K562 (cell line): ENCODE results near the gene SLC38A7. TPM values are rescaled to one million over a fixed set of nuclear protein-coding genes. Genes with fewer than 3 reads are reported as not detected.

ENCODE experiments used
- CXXC5 ChIP-seq: fragments of 250-450 bp; sonication (Bioruptor Pico); IDR thresholded peaks from 2 replicates; pipeline ENCODE4 v1.8.0; 2022; ENCODE audit warnings: inconsistent platforms, mild to moderate bottlenecking, moderate library complexity
- E2F1 ChIP-seq: sonication (generic); formaldehyde crosslinking; IDR thresholded peaks from 2 replicates; pipeline ENCODE4 v1.8.1; 2023; ENCODE audit warnings: mild to moderate bottlenecking, missing genetic modification reagents, moderate library complexity
- ETV5 ChIP-seq: sonication (generic); formaldehyde crosslinking; IDR thresholded peaks from 2 replicates; pipeline ENCODE4 v1.4.0; 2020; ENCODE audit warnings: low read depth, mild to moderate bottlenecking, missing genetic modification reagents
- FOXK1 ChIP-seq: sonication (generic); formaldehyde crosslinking; IDR thresholded peaks from 2 replicates; pipeline ENCODE4 v1.8.0; 2022; ENCODE audit warnings: missing genetic modification reagents, mild to moderate bottlenecking, borderline replicate concordance
- GABPA ChIP-seq: fragments of 200-800 bp; sonication (Bioruptor generic); conservative IDR thresholded peaks from 2 replicates; pipeline ENCODE4 v1.6.1; 2016; ENCODE audit warnings: low read depth, missing genetic modification characterization, missing compliant biosample characterization
- GTF2A2 ChIP-seq: IDR thresholded peaks from 2 replicates; pipeline ENCODE4 v1.6.1; 2016; ENCODE audit warnings: mild to moderate bottlenecking, missing genetic modification characterization, missing compliant biosample characterization
- NCOA2 ChIP-seq, 2 experiments: fragments of 450-650 bp; IDR thresholded peaks; 2 replicates each; pipeline ENCODE4 v1.6.1; 2018; ENCODE audit warnings: mild to moderate bottlenecking in 2 of 2, moderate library complexity in 1 of 2; ENCODE audit not compliant: partially characterized antibody in 2 of 2
- PURB ChIP-seq: sonication (generic); formaldehyde crosslinking; IDR thresholded peaks from 2 replicates; pipeline ENCODE4 v1.9.0; 2021; ENCODE audit warnings: low read depth, mild to moderate bottlenecking, missing genetic modification reagents
- SIRT6 ChIP-seq: IDR thresholded peaks from one replicate; pipeline ENCODE4 v1.6.1; 2012; ENCODE audit warnings: low read depth, mild to moderate bottlenecking, control low read depth, inconsistent platforms, low read length, moderate library complexity
- SMARCC2 ChIP-seq: fragments of 450-650 bp; IDR thresholded peaks from 2 replicates; pipeline ENCODE4 v1.6.1; 2017; ENCODE audit warnings: antibody characterized with exemption, moderate library complexity, mild to moderate bottlenecking, low read depth
- STAT5B ChIP-seq: fragments of 250-450 bp; sonication (Bioruptor Pico); IDR thresholded peaks from 2 replicates; pipeline ENCODE4 v1.8.0; 2021; ENCODE audit warnings: mild to moderate bottlenecking, inconsistent platforms
- TAF7 ChIP-seq: fragments of 450-650 bp; IDR thresholded peaks from 2 replicates; pipeline ENCODE4 v1.6.1; 2016; ENCODE audit warnings: missing genetic modification characterization, missing compliant biosample characterization
- TGIF2 ChIP-seq: sonication (generic); formaldehyde crosslinking; IDR thresholded peaks from 2 replicates; pipeline ENCODE4 v1.8.1; 2022; ENCODE audit warnings: mild to moderate bottlenecking, missing genetic modification reagents, moderate library complexity
- ZC3H11A ChIP-seq: IDR thresholded peaks from 2 replicates; pipeline ENCODE4 v1.6.1; 2012; ENCODE audit warnings: low read depth, low read length, improper control_type of control experiment
- ZNF174 ChIP-seq: fragments of 250-450 bp; sonication (Bioruptor Pico); IDR thresholded peaks from 2 replicates; pipeline ENCODE4 v1.4.0; 2020; ENCODE audit warnings: mild to moderate bottlenecking
- polyA plus RNA-seq, 8 experiments: library from polyadenylated mRNA; depleted of rRNA in 4 of 8; stranded (reverse) in 5 of 8; unstranded in 3 of 8; fragments of >200 nt; fragmentation: Nextera tagmentation in 2 of 8; fragmentation: Illumina TruSeq in 1 of 8; extraction: Ambion mirVana in 2 of 8; extraction: Trizol in 1 of 8; gene quantifications; 2 replicates each; pipeline versions ENCODE4 v1.2.1 to v1.2.3, GENCODE V29; 2011 to 2014; ENCODE audit warnings: inconsistent platforms in 1 of 8, missing spikeins in 1 of 8
- total RNA-seq, 7 experiments: library from RNA; depleted of rRNA in 6 of 7; stranded (reverse); fragments of >200 nt in 6 of 7; fragmentation: Illumina TruSeq in 2 of 7; extraction: Trizol in 2 of 7; gene quantifications; 2 replicates each; pipeline versions ENCODE4 v1.2.1 to v1.2.3, GENCODE V29; 2011 to 2021; ENCODE audit warnings: low replicate concordance in 1 of 7
- TF ChIP-seq, protein P1 (sequence below): fragments of 250-450 bp; sonication (Bioruptor Pico); IDR thresholded peaks from 2 replicates; pipeline ENCODE4 v1.4.0; 2020
- TF ChIP-seq, protein P2 (sequence below): fragments of 250-450 bp; sonication (Bioruptor Pico); IDR thresholded peaks from 2 replicates; pipeline ENCODE4 v1.5.0; 2020; ENCODE audit warnings: mild to moderate bottlenecking, borderline replicate concordance

SLC38A7 gene
- total and polyA plus RNA-seq, 9 of the 15 experiments (the other 6 are each of a cell fraction or from before 2014, with no cell fraction given), result 2.7 to 12.2 (median 6.5) TPM

DNA sequence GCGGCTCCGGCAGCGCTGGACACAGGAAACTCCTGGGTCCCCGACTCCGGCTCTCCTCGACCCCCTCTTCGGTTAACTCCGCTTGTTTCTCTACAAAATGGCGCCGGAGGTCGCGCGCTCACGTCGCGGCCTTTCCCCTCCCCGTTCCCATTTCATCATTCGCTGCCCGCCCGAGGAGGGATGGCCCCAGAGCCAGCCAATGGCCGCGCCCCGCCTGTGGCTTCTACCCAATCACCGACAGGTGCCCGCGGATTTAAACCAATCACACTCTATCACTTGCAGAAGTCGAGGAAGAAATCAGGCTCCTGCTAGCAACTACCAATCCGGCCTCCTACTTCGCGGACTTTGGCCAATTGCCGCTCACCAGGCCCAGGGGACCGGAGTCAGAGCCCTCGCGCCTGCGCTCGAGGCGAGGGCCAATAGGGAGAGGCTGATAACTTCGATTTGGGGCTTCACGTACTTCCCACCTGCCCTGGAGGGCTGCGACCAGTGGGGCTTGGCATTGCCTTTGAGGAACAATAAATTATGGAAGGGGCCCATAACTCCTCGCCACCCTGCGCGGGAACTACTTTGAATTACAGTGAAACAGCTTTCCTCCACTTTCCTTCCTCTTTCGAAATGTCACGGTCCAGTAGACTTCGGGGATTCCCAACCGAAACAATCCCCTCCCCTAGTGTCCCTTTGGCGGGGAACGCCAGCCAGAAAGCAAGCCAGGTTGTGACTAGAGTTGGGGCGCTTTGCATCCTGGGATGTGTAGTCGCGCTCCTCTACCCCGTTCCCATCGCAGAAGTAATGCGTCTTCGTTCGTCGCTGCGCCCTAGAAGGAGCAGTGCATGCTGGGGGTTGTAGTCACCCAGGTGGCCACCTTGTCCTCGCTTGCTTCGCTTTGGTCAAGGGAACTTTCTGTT is 54.6 kb downstream of the SLC38A7 start, which contains the start of gene CNOT1 (continued):
- TF ChIP-seq, protein P1, sequence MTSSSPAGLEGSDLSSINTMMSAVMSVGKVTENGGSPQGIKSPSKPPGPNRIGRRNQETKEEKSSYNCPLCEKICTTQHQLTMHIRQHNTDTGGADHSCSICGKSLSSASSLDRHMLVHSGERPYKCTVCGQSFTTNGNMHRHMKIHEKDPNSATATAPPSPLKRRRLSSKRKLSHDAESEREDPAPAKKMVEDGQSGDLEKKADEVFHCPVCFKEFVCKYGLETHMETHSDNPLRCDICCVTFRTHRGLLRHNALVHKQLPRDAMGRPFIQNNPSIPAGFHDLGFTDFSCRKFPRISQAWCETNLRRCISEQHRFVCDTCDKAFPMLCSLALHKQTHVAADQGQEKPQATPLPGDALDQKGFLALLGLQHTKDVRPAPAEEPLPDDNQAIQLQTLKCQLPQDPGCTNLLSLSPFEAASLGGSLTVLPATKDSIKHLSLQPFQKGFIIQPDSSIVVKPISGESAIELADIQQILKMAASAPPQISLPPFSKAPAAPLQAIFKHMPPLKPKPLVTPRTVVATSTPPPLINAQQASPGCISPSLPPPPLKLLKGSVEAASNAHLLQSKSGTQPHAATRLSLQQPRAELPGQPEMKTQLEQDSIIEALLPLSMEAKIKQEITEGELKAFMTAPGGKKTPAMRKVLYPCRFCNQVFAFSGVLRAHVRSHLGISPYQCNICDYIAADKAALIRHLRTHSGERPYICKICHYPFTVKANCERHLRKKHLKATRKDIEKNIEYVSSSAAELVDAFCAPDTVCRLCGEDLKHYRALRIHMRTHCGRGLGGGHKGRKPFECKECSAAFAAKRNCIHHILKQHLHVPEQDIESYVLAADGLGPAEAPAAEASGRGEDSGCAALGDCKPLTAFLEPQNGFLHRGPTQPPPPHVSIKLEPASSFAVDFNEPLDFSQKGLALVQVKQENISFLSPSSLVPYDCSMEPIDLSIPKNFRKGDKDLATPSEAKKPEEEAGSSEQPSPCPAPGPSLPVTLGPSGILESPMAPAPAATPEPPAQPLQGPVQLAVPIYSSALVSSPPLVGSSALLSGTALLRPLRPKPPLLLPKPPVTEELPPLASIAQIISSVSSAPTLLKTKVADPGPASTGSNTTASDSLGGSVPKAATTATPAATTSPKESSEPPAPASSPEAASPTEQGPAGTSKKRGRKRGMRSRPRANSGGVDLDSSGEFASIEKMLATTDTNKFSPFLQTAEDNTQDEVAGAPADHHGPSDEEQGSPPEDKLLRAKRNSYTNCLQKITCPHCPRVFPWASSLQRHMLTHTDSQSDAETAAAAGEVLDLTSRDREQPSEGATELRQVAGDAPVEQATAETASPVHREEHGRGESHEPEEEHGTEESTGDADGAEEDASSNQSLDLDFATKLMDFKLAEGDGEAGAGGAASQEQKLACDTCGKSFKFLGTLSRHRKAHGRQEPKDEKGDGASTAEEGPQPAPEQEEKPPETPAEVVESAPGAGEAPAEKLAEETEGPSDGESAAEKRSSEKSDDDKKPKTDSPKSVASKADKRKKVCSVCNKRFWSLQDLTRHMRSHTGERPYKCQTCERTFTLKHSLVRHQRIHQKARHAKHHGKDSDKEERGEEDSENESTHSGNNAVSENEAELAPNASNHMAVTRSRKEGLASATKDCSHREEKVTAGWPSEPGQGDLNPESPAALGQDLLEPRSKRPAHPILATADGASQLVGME, result no peak
- TF ChIP-seq STAT5B (CRISPR knock-in tag), result no peak
- no peak for TF ChIP-seq FOXK1 (CRISPR knock-in tag)
- no peak for TF ChIP-seq NCOA2 (IDR thresholded peaks at IDR 0.05; ENCODE audit: partially characterized antibody in 2 of 2)
- no peak; the same call in 1 of the 2 replicates for TF ChIP-seq ETV5
- no peak for TF ChIP-seq SMARCC2
- TF ChIP-seq TGIF2 (CRISPR knock-in tag), result no peak
- no peak for TF ChIP-seq SIRT6
- TF ChIP-seq ZNF174, result no peak
- TF ChIP-seq CXXC5 (CRISPR knock-in tag), result peak; percentile 82
- TF ChIP-seq GABPA (tag), result no peak; the same call in 1 of the 2 replicates
- TF ChIP-seq E2F1 (CRISPR knock-in tag), result peak; percentile 51
- peak; percentile 93 for TF ChIP-seq TAF7 (tag)
- TF ChIP-seq ZC3H11A, result 0 out of 2 replicates have a peak, but pooled peaks have one; percentile 55
- TF ChIP-seq PURB (CRISPR knock-in tag), result no peak
- TF ChIP-seq, protein P2, sequence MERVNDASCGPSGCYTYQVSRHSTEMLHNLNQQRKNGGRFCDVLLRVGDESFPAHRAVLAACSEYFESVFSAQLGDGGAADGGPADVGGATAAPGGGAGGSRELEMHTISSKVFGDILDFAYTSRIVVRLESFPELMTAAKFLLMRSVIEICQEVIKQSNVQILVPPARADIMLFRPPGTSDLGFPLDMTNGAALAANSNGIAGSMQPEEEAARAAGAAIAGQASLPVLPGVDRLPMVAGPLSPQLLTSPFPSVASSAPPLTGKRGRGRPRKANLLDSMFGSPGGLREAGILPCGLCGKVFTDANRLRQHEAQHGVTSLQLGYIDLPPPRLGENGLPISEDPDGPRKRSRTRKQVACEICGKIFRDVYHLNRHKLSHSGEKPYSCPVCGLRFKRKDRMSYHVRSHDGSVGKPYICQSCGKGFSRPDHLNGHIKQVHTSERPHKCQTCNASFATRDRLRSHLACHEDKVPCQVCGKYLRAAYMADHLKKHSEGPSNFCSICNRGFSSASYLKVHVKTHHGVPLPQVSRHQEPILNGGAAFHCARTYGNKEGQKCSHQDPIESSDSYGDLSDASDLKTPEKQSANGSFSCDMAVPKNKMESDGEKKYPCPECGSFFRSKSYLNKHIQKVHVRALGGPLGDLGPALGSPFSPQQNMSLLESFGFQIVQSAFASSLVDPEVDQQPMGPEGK (CRISPR knock-in tag), result no peak
- no peak for TF ChIP-seq GTF2A2 (tag)
